Activated T-cell treated with anti-CD3 and anti-CD28 coated beads, Interleukin-2, amount 50 U/mL, for 4 hours (primary cell): ENCODE results near the gene SLC36A3. TPM values are rescaled to one million over a fixed set of nuclear protein-coding genes. Genes with fewer than 3 reads are reported as not detected.
"Not testable (repeated sequence)": the region's sequence is repeated elsewhere in the genome, so short reads cannot be mapped to it uniquely, and the experiment has no call there.

Experiments used
- ATAC-seq, 2 donors: fragments of 200-7000 bp; cut with Tn5 transposase; one replicate each; pipeline ENCODE4 v1.10.0; 2021
- DNase-seq: peaks from one replicate; pipeline ENCODE4 v3.0.0-alpha.2; 2020
- H3K27me3 Mint-ChIP-seq: one replicate; pipeline ENCODE4 v1.8.0; 2021; ENCODE audit warnings: low read depth, mixed read lengths
- H3K36me3 Mint-ChIP-seq: one replicate; pipeline ENCODE4 v1.8.0; 2022; ENCODE audit warnings: mixed read lengths; ENCODE audit not compliant: insufficient read depth
- H3K4me1 Mint-ChIP-seq: one replicate; pipeline ENCODE4 v1.8.0; 2021; ENCODE audit warnings: low read depth, mixed read lengths
- H3K4me3 Mint-ChIP-seq: one replicate; pipeline ENCODE4 v1.8.0; 2021; ENCODE audit warnings: mild to moderate bottlenecking, moderate library complexity, mixed read lengths
- H3K9me3 Mint-ChIP-seq: one replicate; pipeline ENCODE4 v1.8.0; 2021; ENCODE audit warnings: mixed read lengths
- total RNA-seq, 3 donors: library from RNA; stranded (reverse); gene quantifications; one replicate each; pipeline ENCODE4 v1.2.1, GENCODE V29; 2021

Gene SLC36A3
- total RNA-seq, 3 donors from 2014 or later, result not detected

DNA sequence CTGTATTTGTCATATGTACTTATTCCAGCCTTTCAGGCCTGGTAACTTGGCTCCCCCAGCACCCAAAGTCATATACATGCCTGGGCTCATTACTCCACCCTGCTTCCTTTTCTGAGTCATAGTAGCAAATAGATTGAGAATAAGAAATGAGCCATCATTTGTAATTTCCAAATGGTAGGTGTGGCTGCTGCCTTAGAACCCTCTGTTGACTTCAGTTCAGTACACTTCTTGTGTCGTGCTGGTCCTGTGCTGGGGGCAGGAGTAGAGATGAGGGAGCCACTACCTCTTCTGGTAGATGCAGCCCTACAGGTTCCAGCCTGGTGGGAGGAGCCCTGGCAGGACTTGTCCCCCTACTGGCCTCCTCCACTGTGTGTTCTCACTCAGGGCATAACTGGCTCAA, 39.5 kb downstream of the SLC36A3 start:
- H3K9me3 Mint-ChIP-seq, result no peaks in the 10 kb centered on the region
- H3K4me3 Mint-ChIP-seq, result no peak overlapping the region
- DNase-seq (no peak), ATAC-seq (peak; percentile 96)
- H3K36me3 Mint-ChIP-seq, result peaks cover 35% of the 10 kb centered on the region
- no peaks in the 10 kb centered on the region for H3K27me3 Mint-ChIP-seq
- peaks cover 11% of the 10 kb centered on the region for H3K4me1 Mint-ChIP-seq

DNA sequence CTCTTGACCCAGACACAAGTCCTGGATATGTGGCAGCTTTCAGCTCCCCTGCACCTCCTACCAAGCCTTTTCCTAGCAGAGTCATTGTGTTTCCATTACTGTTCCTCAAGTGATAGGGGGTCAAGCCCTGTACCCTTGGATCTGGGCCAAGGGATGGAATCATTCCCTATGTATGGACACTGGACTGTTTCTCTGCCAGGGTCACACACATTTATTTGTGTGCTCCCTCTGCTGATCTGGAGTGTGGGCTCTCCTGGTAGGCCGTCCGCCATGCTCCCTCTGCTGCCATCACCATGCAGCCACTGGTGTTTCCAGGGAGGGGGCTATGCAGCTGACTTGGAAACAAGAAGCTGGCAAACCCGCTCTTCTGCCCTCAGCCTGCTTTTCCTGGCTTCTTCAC, 41.0 kb downstream of the SLC36A3 start:
- Mint-ChIP-seq H3K4me1 (peaks cover 20% of the 10 kb centered on the region), H3K9me3 (no peaks in the 10 kb centered on the region), H3K27me3 (no peaks in the 10 kb centered on the region), H3K36me3 (peaks cover 37% of the 10 kb centered on the region), H3K4me3 (no peak overlapping the region)
- DNase-seq, result no peak
- ATAC-seq, result no peak

DNA sequence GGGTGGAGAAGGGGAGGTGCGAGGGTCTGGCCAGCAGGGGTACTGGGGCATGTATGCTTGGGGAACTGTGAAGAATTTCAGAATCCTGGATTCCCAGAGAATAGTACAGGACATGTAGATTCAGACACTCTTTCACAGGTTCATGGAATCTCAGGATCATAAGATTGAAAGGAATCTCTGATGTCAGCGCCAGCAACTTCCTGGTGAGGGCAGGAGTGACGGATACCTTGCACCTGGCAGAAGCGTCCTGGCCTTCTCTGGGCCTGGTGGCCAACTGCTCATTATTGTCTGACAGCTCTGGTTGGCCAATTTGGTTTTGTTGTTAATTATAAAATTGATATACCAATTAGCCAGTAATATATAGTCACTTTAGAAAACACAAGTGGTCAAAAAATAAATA, 43.6 kb downstream of the SLC36A3 start:
- ATAC-seq, result no peak
- Mint-ChIP-seq H3K4me1 (peaks cover 33% of the 10 kb centered on the region), H3K36me3 (peaks cover 25% of the 10 kb centered on the region), H3K4me3 (no peak overlapping the region), H3K27me3 (no peaks in the 10 kb centered on the region), H3K9me3 (no peaks in the 10 kb centered on the region)
- DNase-seq, result no peak

DNA sequence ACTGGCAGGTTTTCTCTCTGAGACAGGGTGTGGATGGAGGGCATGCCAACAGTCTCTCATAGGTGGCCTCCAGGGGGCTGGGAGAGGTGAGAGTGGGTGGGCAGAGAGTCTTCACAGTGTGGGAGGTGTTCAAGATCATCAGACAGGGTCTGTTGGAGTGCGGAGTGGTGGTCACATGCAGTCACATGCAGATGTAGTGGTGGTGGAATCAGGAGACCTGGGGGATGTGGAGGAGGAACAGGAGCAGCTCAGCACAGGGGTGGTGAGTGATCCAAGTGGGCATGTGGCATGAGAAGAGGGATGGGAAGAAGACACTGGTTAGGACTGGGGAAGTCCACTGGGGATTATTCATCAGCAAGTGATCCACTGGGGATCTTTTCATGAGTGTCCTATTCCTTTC, 44.8 kb downstream of the SLC36A3 start:
- peaks cover 19% of the 10 kb centered on the region for H3K36me3 Mint-ChIP-seq
- peaks cover 33% of the 10 kb centered on the region for H3K4me1 Mint-ChIP-seq
- ATAC-seq (peak in 1 of 2 donors; percentile 23), DNase-seq (no peak)
- H3K9me3 Mint-ChIP-seq, result no peaks in the 10 kb centered on the region
- H3K4me3 Mint-ChIP-seq, result no peak overlapping the region
- H3K27me3 Mint-ChIP-seq, result no peaks in the 10 kb centered on the region

DNA sequence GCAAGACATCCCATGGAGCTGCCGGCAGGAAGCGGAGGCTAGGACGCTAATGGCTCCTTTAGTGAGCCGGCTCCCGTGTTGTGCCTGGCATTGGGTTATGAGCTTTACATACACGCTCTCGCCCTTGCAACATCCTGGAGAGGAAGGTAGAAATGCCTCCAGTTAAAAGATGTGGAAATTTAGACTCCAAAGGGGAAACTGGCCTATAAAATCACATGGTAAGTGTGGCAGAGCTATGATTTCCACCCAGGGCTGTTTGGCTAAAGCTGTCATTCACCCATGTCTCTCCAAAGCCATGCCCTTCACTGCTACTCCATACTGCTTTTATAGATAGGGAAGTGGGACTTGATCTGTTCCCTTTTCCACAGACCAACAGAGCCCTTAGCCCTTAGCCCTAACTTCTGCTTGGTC, 45.4 kb downstream of the SLC36A3 start:
- DNase-seq (no peak), ATAC-seq (no peak)
- no peaks in the 10 kb centered on the region for H3K27me3 Mint-ChIP-seq
- peaks cover 35% of the 10 kb centered on the region for H3K4me1 Mint-ChIP-seq
- no peak overlapping the region for H3K4me3 Mint-ChIP-seq
- H3K36me3 Mint-ChIP-seq, result peaks cover 18% of the 10 kb centered on the region
- H3K9me3 Mint-ChIP-seq, result no peaks in the 10 kb centered on the region

DNA sequence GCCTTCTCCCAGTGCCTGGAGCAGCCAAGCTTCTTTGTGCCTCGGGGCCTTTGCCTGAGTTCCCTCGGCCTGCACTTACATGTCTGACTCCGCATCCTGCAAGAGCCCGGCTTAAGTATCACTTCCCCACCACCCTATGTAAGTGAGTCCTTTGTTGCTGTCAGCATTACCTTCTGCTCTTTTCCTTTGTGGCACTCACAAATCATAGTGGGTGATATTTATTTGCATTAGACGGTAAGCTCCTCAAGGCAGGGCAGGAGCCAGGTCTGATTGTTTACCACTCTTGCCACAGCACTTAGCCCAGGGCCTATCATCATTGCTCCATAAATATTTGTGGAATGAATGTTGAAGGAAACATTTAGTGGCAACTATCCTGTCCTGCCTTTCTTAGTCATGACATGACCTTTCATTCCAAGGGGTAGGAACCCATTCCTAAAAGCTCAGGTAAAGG, 45.8 kb downstream of the SLC36A3 start:
- no peaks in the 10 kb centered on the region for H3K9me3 Mint-ChIP-seq
- H3K4me1 Mint-ChIP-seq, result peaks cover 38% of the 10 kb centered on the region
- no peak overlapping the region for H3K4me3 Mint-ChIP-seq
- H3K36me3 Mint-ChIP-seq, result peaks cover 16% of the 10 kb centered on the region
- no peak for ATAC-seq
- no peaks in the 10 kb centered on the region for H3K27me3 Mint-ChIP-seq
- no peak for DNase-seq

DNA sequence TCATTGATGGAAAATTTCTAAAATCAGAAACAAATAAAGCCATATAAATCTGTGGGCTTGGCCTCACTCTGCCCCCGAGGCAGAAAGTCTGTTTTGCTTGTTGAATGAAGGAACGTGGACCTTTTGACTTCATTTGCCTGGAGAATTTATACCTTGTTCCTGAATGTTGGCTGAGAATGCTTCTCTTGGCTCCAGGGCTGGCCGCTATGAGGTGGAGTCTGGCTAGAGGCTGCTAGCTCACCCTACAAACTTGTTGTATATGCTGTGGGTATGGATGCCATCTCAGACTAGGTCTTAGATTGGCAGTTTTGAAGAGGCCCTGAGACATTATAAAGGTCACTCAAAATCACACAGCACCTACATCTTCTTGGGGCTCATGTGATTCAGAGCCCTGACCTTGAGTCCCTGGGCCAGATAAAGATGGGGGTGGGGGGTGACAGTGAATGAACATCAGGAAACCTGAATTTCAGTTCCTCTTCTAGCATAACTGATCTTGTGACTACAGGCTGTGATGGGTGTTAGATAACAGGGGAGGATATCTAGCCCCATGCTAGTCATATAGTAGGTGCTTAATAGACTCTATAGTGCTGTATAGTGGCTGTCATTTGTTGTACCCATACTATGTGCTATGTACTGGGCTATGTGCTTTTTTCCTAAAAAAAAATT, 47.8 kb downstream of the SLC36A3 start:
- Mint-ChIP-seq H3K36me3 (peaks cover 7% of the 10 kb centered on the region), H3K27me3 (no peaks in the 10 kb centered on the region), H3K9me3 (no peaks in the 10 kb centered on the region), H3K4me1 (peaks cover 49% of the 10 kb centered on the region), H3K4me3 (no peak overlapping the region)
- ATAC-seq (no peak), DNase-seq (no peak)

DNA sequence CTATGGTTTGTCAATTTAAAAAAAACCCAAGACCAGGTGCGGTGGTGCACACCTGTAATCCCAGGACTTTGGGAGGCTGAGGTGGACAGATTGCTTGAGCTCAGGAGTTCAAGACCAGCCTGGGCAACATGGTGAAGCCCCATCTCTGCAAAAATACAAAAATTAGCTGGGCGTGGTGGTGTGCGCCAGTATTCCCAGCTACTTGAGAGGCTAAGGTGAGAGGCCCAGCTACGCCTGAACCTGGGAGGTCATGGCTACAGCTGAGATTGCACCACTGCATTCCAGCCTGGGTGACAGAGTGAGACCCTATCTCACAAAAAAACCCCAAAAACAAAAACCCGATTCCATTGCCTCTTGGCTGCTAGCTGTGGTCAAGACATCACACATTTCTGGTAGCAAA, 48.6 kb downstream of the SLC36A3 start:
- H3K4me3 Mint-ChIP-seq, ATAC-seq, H3K36me3 Mint-ChIP-seq, H3K9me3 Mint-ChIP-seq, H3K27me3 Mint-ChIP-seq, DNase-seq: not testable (repeated sequence)
- peaks cover 56% of the 10 kb centered on the region for H3K4me1 Mint-ChIP-seq

DNA sequence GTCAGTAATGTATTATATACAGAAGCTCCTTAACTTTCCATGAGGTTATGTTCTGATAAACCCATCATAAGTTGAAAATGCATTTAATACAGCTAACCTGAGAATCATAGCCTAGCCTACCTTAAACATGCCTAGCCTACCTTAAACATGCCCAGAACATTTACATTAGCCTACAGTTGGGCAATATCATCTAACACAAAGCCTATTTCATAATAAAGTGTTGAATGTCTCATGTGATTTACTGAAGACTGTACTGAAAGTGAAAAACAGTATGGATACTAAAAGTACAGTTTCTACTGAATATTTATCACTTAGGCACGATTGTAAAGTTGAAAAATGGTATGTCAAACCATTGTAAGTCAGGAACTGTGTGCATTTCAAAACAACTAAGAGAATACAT, 49.0 kb downstream of the SLC36A3 start:
- H3K36me3 Mint-ChIP-seq, result peaks cover 7% of the 10 kb centered on the region
- ATAC-seq (no peak), DNase-seq (no peak)
- H3K9me3 Mint-ChIP-seq, result no peaks in the 10 kb centered on the region
- no peak overlapping the region for H3K4me3 Mint-ChIP-seq
- H3K27me3 Mint-ChIP-seq, result no peaks in the 10 kb centered on the region
- peaks cover 56% of the 10 kb centered on the region for H3K4me1 Mint-ChIP-seq

DNA sequence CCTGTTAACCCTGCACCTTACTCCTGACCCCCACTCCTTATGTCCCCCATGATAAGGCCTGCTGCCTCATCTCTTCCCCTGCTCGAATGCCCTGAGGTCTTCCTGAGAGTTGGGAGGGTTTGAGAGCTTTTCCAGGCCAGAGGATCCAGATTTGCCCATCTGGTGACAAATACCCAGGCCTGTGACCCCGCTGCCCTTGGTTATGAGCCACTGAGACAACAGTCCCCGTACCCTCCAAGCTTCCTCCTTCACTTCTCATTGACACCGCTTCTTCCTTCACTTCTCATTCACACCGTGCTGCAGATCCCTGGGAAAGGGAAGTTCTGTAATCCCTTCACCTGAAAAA, 50.0 kb downstream of the SLC36A3 start:
- no peak for DNase-seq
- no peak for ATAC-seq
- no peaks in the 10 kb centered on the region for H3K9me3 Mint-ChIP-seq
- peak overlapping the region; percentile 89 for H3K4me3 Mint-ChIP-seq
- H3K4me1 Mint-ChIP-seq, result peaks cover 53% of the 10 kb centered on the region
- no peaks in the 10 kb centered on the region for H3K27me3 Mint-ChIP-seq
- peaks cover 4% of the 10 kb centered on the region for H3K36me3 Mint-ChIP-seq

DNA sequence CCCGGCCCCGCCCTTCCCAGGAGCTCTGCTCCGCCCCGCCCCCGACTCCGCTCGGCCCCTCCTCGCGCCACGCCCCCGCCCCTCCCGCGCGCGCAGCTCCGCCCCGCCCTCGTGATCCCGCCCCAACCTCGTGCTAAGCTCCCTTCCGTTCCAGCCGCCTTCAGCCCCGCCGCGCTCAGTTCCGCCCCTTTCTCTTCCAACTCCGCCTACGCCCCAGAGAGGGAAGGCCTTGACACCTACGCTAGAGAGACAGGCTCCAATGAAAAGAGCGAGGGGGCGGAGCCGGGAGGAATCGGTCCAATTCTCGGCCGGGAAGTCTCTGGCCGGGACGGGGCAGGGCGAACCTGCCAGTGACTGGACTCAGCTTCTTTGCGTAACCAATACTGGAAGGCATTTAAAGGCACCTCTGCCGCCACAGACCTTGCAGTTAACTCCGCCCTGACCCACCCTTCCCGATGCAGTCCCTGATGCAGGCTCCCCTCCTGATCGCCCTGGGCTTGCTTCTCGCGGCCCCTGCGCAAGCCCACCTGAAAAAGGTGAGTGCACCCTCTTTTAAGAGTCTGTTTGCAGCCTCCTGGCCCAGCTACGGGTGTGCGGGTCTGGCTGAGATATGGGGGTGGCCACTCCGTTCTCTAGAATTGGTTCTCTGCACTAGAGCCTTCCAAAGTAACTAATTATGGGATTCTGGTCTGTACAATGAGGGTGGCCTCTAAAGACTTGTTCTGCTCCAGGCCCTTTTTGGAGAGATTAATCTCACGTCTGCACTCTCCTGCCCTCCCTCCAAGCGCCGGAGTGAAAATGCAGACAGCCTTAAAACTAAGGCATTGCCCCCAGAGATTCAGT, 50.6 kb downstream of the SLC36A3 start, which contains the start of gene GM2A:
Gene GM2A (plus strand): TSS at position 424 of the 843 bp plus-strand sequence. CDS start 32 bp downstream, at position 456.
- peaks cover 52% of the 10 kb centered on the region for H3K4me1 Mint-ChIP-seq

DNA sequence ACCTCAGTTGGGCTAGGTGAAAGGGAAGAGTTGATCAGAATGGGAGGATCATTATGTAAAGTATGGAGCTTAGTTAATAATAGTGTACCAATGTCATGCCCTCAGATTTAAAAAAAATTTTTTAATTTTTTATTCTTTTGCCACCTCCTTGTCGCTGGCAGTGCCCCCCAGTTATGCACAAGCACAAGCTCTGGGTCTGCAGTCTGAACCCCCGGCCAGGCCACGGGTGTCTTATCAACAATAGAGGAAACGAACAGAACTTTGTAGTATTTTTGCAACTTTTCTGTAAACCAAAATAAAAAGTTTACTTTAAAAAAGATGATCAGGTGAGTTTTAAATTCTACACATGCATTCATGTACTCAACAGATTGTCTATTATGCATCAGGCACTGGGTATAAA, 51.9 kb downstream of the SLC36A3 start:
- H3K4me1 Mint-ChIP-seq, result peaks cover 44% of the 10 kb centered on the region

More for the DNA sequence above, 50.6 kb downstream of the SLC36A3 start, which contains the start of gene GM2A:
- ATAC-seq (peak; percentile 93 to 94), DNase-seq (peak; percentile 97)
- H3K27me3 Mint-ChIP-seq, result no peaks in the 10 kb centered on the region
- H3K9me3 Mint-ChIP-seq, result no peaks in the 10 kb centered on the region
- no peaks in the 10 kb centered on the region for H3K36me3 Mint-ChIP-seq
- H3K4me3 Mint-ChIP-seq, result peak within 1 kb of the TSS; percentile 89

DNA sequence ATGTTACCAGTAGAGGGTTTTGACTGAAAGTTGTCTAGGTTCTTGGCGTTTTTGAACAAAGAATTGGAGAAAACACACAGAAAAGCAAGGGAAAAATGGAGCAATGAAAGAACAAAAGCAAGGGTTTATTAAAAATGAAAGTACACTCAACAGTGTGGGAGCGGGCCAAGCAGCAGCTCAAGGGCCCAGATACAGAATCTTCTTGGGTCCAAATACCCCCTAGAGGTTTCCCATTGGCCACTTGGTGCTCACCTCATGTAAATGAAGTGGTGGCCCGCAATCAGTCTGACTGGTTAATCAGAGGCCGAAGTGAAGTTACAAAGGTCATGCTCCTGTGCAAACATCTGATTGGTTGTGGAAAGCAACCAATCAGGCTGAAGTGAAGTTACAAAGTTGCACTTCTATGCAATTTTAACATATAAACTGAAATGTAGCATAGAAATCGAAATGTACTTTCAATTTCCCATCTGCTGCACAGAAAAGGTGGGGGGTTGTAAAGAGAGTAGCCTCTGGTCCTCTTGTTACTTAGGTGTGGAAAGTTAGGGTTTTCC, 52.5 kb downstream of the SLC36A3 start:
- Mint-ChIP-seq H3K4me1 (peaks cover 43% of the 10 kb centered on the region), H3K27me3 (no peaks in the 10 kb centered on the region), H3K9me3 (no peaks in the 10 kb centered on the region), H3K4me3 (peak overlapping the region; percentile 89), H3K36me3 (no peaks in the 10 kb centered on the region)
- DNase-seq (no peak), ATAC-seq (no peak)

More for the DNA sequence above, 51.9 kb downstream of the SLC36A3 start:
- no peaks in the 10 kb centered on the region for H3K27me3 Mint-ChIP-seq
- peak overlapping the region; percentile 89 for H3K4me3 Mint-ChIP-seq
- no peaks in the 10 kb centered on the region for H3K36me3 Mint-ChIP-seq
- H3K9me3 Mint-ChIP-seq, result no peaks in the 10 kb centered on the region
- ATAC-seq (no peak), DNase-seq (no peak)

DNA sequence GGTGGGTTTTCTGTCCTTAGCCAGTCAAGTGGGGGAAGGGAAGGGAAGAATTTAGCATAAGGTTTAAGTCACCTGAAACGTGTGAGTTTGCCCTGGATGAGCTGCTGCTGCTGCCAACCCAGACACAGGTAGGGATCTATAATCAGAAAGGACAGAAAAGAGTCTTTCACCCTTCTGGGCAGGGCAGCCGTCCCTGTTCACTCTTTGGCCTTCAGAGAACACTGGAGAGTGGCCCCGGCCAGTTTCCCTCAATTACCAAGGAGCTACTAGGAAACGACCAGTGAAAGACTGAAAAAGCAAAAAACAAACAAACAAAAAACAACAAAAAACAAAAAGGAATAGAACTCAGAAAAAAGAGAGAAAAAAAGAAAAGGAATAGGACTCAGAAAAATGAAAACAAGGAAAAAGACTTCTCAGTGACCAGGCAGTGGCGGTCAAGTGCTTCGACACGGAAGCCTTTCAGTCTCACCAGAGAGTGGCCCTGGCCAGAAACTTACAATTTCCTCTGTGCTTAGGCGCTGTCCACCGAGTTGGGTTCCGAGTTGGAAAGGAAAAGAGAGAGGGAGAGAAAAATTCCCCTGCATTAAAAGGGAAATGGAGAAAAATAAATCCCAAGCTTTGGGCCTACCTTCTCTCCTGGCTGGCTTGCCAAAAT, 53.1 kb downstream of the SLC36A3 start:
- Mint-ChIP-seq H3K27me3 (no peaks in the 10 kb centered on the region), H3K9me3 (no peaks in the 10 kb centered on the region), H3K4me3 (peak overlapping the region; percentile 89), H3K36me3 (no peaks in the 10 kb centered on the region), H3K4me1 (peaks cover 38% of the 10 kb centered on the region)
- no peak for DNase-seq
- ATAC-seq, result no peak
